GM12878 (cell line): ENCODE data around the gene DGLUCY. TPM values are rescaled to one million over a fixed set of nuclear protein-coding genes. Genes with fewer than 3 reads are reported as not detected.

Experiments
- ATAC-seq: fragments of 200-7000 bp; cut with Tn5 transposase; 3 replicates; pipeline ENCODE4 v1.9.1; 2020; ENCODE audit warnings: mild to moderate bottlenecking, moderate library complexity
- BruUV-seq: library from RNA; stranded (reverse); fragments of 400-500 nt; replicated peaks from 2 replicates; lab custom pipeline; 2021; lab: Mats Ljungman, UMichigan
- CTCF ChIA-PET: fragments of 300-600 bp; sonication (Branson Sonifier 250); formaldehyde crosslinking; extraction: SDS; loops from one replicate; lab custom pipeline; 2021; ENCODE audit warnings: inconsistent platforms; lab: Yijun Ruan, JAX
- POLR2A ChIA-PET: fragments of 350-600 bp; formaldehyde crosslinking; extraction: SDS; loops from one replicate; lab custom pipeline; 2021; ENCODE audit warnings: inconsistent platforms; lab: Charles Lee
- RAD21 ChIA-PET: fragments of 300-600 bp; sonication (Branson Sonifier 250); formaldehyde crosslinking; loops from one replicate; lab custom pipeline; 2023; ENCODE audit warnings: antibody characterized with exemption; ENCODE audit not compliant: unreplicated experiment; lab: Charles Lee
- SMC1A ChIA-PET: fragments of 300-600 bp; sonication (Branson Sonifier 250); formaldehyde crosslinking; loops from one replicate; lab custom pipeline; 2023; ENCODE audit not compliant: unreplicated experiment, uncharacterized antibody; lab: Charles Lee
- DNase-seq: peaks from one replicate; pipeline ENCODE4 v3.0.0-alpha.2; 2011; ENCODE audit warnings: low read depth, low spot score
- FAIRE-seq: peaks from 3 replicates; lab custom pipeline; 2011; peaks lifted over from hg19 to GRCh38; lab: Jason Lieb, UNC
- H2AFZ ChIP-seq: 2 replicates; pipeline ENCODE4 v1.6.0; 2011; ENCODE audit warnings: low read depth, low read length, control low read depth; ENCODE audit not compliant: control insufficient read depth
- H3K27ac ChIP-seq: 2 replicates; pipeline ENCODE4 v1.5.1; 2011; ENCODE audit warnings: control low read depth; ENCODE audit not compliant: control insufficient read depth, insufficient read depth
- H3K27me3 ChIP-seq, 2 experiments: replicated peaks in 1 of 2; 2 replicates each; pipeline versions ENCODE4 v1.6.0 to v1.6.1; 2011; ENCODE audit warnings: low read length in 1 of 2; ENCODE audit not compliant: control insufficient read depth in 2 of 2, insufficient read depth in 2 of 2
- H3K36me3 ChIP-seq, 2 experiments: 2 replicates each; pipeline ENCODE4 v1.5.1; 2011; ENCODE audit warnings: low read length in 1 of 2; ENCODE audit not compliant: control insufficient read depth in 2 of 2, insufficient read depth in 2 of 2
- H3K4me1 ChIP-seq: 2 replicates; pipeline ENCODE4 v1.6.1; 2011; ENCODE audit warnings: mild to moderate bottlenecking, low read length, moderate library complexity, mixed read lengths; ENCODE audit not compliant: control insufficient read depth, insufficient read depth
- H3K4me2 ChIP-seq: 2 replicates; pipeline ENCODE4 v1.6.0; 2011; ENCODE audit warnings: control low read depth; ENCODE audit not compliant: control insufficient read depth, insufficient read depth
- H3K4me3 ChIP-seq: fragments of 200-600 bp; sonication (generic); 2 replicates; pipeline ENCODE4 v1.5.1; 2016
- H3K79me2 ChIP-seq: 2 replicates; pipeline ENCODE4 v1.6.0; 2011; ENCODE audit warnings: low read length; ENCODE audit not compliant: control insufficient read depth, insufficient read depth
- H3K9ac ChIP-seq: 2 replicates; pipeline ENCODE4 v1.8.0; 2011; ENCODE audit warnings: low read length, control low read depth, mixed read lengths; ENCODE audit not compliant: control insufficient read depth, insufficient read depth
- H3K9me3 ChIP-seq: replicated peaks from 3 replicates; pipeline ENCODE4 v1.5.1; 2011; ENCODE audit warnings: mild to moderate bottlenecking, low read length; ENCODE audit not compliant: control insufficient read depth, insufficient read depth
- H4K20me1 ChIP-seq: 2 replicates; pipeline ENCODE4 v1.6.0; 2011; ENCODE audit not compliant: control insufficient read depth, insufficient read depth
- CBX3 ChIP-seq: fragments of 200-600 bp; sonication (generic); IDR thresholded peaks from 2 replicates; pipeline ENCODE4 v1.6.1; 2016; ENCODE audit warnings: low read depth, borderline replicate concordance
- HDGF ChIP-seq: fragments of 450-650 bp; IDR thresholded peaks from 2 replicates; pipeline ENCODE4 v1.6.1; 2016; ENCODE audit warnings: antibody characterized with exemption
- PAX5 ChIP-seq: IDR thresholded peaks from 2 replicates; pipeline ENCODE4 v1.6.1; 2011; ENCODE audit warnings: low read depth, low read length, borderline replicate concordance
- PKNOX1 ChIP-seq: fragments of 450-650 bp; IDR thresholded peaks from 2 replicates; pipeline ENCODE4 v1.6.1; 2016; ENCODE audit warnings: mild to moderate bottlenecking
- RCOR1 ChIP-seq: conservative IDR thresholded peaks from 2 replicates; pipeline ENCODE4 v1.6.1; 2012; ENCODE audit warnings: low read depth, low read length, improper control_type of control experiment
- RUNX3 ChIP-seq: IDR thresholded peaks from 2 replicates; pipeline ENCODE4 v1.6.1; 2012; ENCODE audit warnings: low read length, inconsistent platforms
- WGBS: methylation state at CpG from one replicate; pipeline ENCODE4 v1.1.6; 2016; ENCODE audit warnings: low lambda C conversion rate; ENCODE audit not compliant: insufficient replicate concordance, insufficient coverage; ENCODE audit errors: missing lambda C conversion rate; 5-methylcytosine and 5-hydroxymethylcytosine counted together
- in situ Hi-C: fragments of 300-500 bp; cut with MboI; formaldehyde crosslinking; loops from 9 replicates; pipeline ENCODE4 v1.14.3; 2018; ENCODE audit warnings: mixed read lengths
- intact Hi-C: fragments of 100-400 bp; cut with micrococcal nuclease; formaldehyde crosslinking; loops from one replicate; pipeline ENCODE4 v1.14.2; 2022; ENCODE audit not compliant: unreplicated experiment
- polyA plus RNA-seq, 11 experiments: library from polyadenylated mRNA; depleted of rRNA in 4 of 11; unstranded in 6 of 11; stranded (reverse) in 5 of 11; fragments of >200 nt; fragmentation: Nextera tagmentation in 4 of 11; fragmentation: Illumina TruSeq in 1 of 11; extraction: Ambion mirVana in 4 of 11; extraction: Trizol in 1 of 11; gene quantifications; 1 replicate in 1 of 11; 2 replicates in 10 of 11; pipeline versions ENCODE4 v1.2.1 to v1.2.3, GENCODE V29; 2011 to 2016; ENCODE audit warnings: inconsistent platforms in 2 of 11, missing spikeins in 2 of 11, low read depth in 1 of 11
- total RNA-seq, 4 experiments: library from RNA; depleted of rRNA in 3 of 4; stranded (reverse); fragments of >200 nt in 3 of 4; fragmentation: Illumina TruSeq in 1 of 4; extraction: Trizol in 1 of 4; gene quantifications; 2 replicates each; pipeline versions ENCODE4 v1.2.1 to v1.2.3, GENCODE V29; 2013 to 2021

DGLUCY gene
- total and polyA plus RNA-seq, 10 of the 15 experiments (the other 5 are each of a cell fraction or from before 2014, with no cell fraction given): 15.0 to 70.3 (median 55.1) TPM

- TF ChIP-seq PAX5 (no peak), HDGF (no peak), RCOR1 (no peak), CBX3 (no peak), PKNOX1 (no peak), RUNX3 (no peak)
- POLR2A ChIA-PET: interaction anchor here (0.7 kb wide), 2 partner anchors 15 to 354 kb away, joined by 3 to 5 read pairs; no protein-coding TSS in a partner anchor
- no peak overlapping the region for H3K27ac ChIP-seq
- H3K27me3 ChIP-seq: no peaks in the 10 kb centered on the region
- SMC1A ChIA-PET: interaction anchor here (1.8 to 3.9 kb wide), 3 partner anchors 13 to 209 kb away, joined by 4 to 22 read pairs (median 7); no protein-coding TSS in a partner anchor
- no TSS peak for BruUV-seq
- no peak for ATAC-seq
- no peak overlapping the region for H3K4me2 ChIP-seq
- in situ Hi-C loops: no loop called here
- CTCF ChIA-PET: interaction anchor here (0.9 to 4.2 kb wide), 3 partner anchors 51 to 208 kb away, joined by 3 to 28 read pairs (median 3); partner anchors contain the start of gene RPS6KA5
- WGBS: 85% methylated on average over 4 of the region's 4 CpGs
- no peak overlapping the region for H3K4me3 ChIP-seq
- no peaks in the 10 kb centered on the region; a peak in 1 of 4 replicates for H3K36me3 ChIP-seq
- no peak overlapping the region for H2AFZ ChIP-seq
- no peak for DNase-seq
- peaks cover 32% of the 10 kb centered on the region for H3K79me2 ChIP-seq
- RAD21 ChIA-PET: interaction anchor here (5.3 kb wide), 1 partner anchor 208 kb away, joined by 40 read pairs; no protein-coding TSS in a partner anchor
- intact Hi-C loops: no loop called here
- peaks cover 32% of the 10 kb centered on the region for H3K4me1 ChIP-seq
- no peaks in the 10 kb centered on the region for H3K9me3 ChIP-seq
- no peak for FAIRE-seq
- no peak overlapping the region for H3K9ac ChIP-seq
- H4K20me1 ChIP-seq: no peaks in the 10 kb centered on the region
Measured at GRCh38 chr14:91112194-91112593, 1.7 kb upstream of the DGLUCY start.
